Measurements from ENCODE around the gene CEP57L1. TPM values are rescaled to one million over a fixed set of nuclear protein-coding genes. Genes with fewer than 3 reads are reported as not detected.
"Not testable (repeated sequence)": the region's sequence is repeated elsewhere in the genome, so short reads cannot be mapped to it uniquely, and the experiment has no call there.

CEP57L1 gene
- total RNA-seq, 1 donor from 2014 or later, result 4.7 TPM

DNA sequence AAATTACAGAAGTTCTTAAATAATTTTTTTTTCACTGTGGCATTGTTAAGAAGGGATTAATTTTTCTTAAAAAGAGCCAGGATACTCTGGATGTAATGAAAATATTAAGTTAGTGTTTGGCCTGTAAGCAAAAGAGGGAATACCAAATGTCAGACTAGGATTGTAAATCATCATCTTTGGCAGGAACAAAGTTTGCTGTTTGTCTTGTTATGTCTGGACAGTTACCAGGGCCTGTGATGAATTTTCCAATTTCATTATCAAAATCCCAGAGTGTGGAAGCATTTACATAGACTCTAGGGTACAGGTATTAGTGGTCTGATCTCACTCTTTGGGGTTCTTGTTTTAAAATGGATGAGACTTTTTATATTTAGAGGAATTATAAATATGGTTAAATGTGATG lies 26.1 kb downstream of the CEP57L1 start:
- TF ChIP-seq, protein P1, sequence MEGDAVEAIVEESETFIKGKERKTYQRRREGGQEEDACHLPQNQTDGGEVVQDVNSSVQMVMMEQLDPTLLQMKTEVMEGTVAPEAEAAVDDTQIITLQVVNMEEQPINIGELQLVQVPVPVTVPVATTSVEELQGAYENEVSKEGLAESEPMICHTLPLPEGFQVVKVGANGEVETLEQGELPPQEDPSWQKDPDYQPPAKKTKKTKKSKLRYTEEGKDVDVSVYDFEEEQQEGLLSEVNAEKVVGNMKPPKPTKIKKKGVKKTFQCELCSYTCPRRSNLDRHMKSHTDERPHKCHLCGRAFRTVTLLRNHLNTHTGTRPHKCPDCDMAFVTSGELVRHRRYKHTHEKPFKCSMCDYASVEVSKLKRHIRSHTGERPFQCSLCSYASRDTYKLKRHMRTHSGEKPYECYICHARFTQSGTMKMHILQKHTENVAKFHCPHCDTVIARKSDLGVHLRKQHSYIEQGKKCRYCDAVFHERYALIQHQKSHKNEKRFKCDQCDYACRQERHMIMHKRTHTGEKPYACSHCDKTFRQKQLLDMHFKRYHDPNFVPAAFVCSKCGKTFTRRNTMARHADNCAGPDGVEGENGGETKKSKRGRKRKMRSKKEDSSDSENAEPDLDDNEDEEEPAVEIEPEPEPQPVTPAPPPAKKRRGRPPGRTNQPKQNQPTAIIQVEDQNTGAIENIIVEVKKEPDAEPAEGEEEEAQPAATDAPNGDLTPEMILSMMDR (IDR thresholded peaks at IDR 0.05), result no peak
- intact Hi-C loops (cut with micrococcal nuclease), result no loop called here
- ChIA-PET CTCF (no interaction called here), POLR2A (no interaction called here)
- Mint-ChIP-seq H3K4me1 (peaks cover 45% of the 10 kb centered on the region), H3K27ac (no peak overlapping the region), H3K4me3 (no peak overlapping the region), H3K27me3 (no peaks in the 10 kb centered on the region), H3K9me3 (no peaks in the 10 kb centered on the region), H3K36me3 (ENCODE audit: low read depth) (no peaks in the 10 kb centered on the region)
- DNase-seq (no peak), ATAC-seq (ENCODE audit: low read depth) (no peak)

DNA sequence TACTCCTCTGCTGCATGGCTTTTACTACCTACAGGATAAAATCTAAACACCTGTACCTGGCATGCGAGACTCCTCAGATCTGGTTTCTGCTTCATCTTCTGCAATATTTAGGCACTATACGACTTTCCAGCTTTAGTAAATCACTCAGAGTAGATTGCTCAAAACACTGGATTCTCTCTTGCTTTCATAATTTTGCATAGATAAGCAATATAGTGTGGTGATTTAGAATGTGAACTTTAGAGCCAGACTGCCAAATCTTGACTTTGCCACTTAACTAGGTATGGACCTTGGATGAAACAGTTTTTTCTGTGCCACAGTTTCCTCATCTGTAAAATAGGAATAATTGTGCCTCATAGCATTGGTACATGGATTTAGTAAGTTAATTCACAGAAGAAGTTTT lies 28.9 kb downstream of the CEP57L1 start:
- H3K9me3 Mint-ChIP-seq, result no peaks in the 10 kb centered on the region
- ATAC-seq (ENCODE audit: low read depth), result no peak
- ChIA-PET POLR2A (interaction anchor here (0.6 to 1.6 kb wide), 2 partner anchors 30 to 1845 kb away, joined by 3 to 4 read pairs; no protein-coding TSS in a partner anchor), CTCF (no interaction called here)
- H3K4me3 Mint-ChIP-seq, result no peak overlapping the region
- H3K27ac Mint-ChIP-seq, result no peak overlapping the region
- intact Hi-C loops (cut with micrococcal nuclease), result no loop called here
- H3K4me1 Mint-ChIP-seq, result peaks cover 24% of the 10 kb centered on the region
- no peaks in the 10 kb centered on the region for H3K27me3 Mint-ChIP-seq
- no peaks in the 10 kb centered on the region for H3K36me3 Mint-ChIP-seq (ENCODE audit: low read depth)
- TF ChIP-seq, protein P1 (IDR thresholded peaks at IDR 0.05), result no peak
- DNase-seq, result no peak

DNA sequence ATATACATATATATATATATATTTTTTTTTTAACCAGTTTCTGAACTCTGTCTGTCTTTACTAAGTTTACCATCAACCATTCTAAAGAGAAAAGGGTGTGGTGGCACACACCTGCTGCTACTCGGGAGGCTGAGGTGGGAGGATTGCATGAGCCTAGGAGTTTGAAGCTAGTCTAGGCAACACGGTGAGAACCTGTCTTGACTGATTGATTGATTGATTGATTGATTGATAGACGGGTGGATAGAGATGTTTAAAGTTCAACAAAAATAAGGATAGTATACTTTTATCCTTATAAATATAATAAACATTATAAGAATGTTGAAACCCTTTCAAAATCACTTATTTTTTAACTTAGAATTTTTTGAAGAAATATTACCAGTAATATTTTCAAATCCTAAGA lies 30.2 kb downstream of the CEP57L1 start:
- no peaks in the 10 kb centered on the region for H3K27me3 Mint-ChIP-seq
- ChIA-PET CTCF (no interaction called here), POLR2A (interaction anchor here (1.6 kb wide), 1 partner anchor 31 kb away, joined by 3 read pairs; no protein-coding TSS in a partner anchor)
- H3K9me3 Mint-ChIP-seq, result no peaks in the 10 kb centered on the region
- no peak overlapping the region for H3K4me3 Mint-ChIP-seq
- peaks cover 1% of the 10 kb centered on the region for H3K36me3 Mint-ChIP-seq (ENCODE audit: low read depth)
- ATAC-seq (ENCODE audit: low read depth), result no peak
- no peak for DNase-seq
- TF ChIP-seq, protein P1 (IDR thresholded peaks at IDR 0.05), result no peak
- peaks cover 13% of the 10 kb centered on the region for H3K4me1 Mint-ChIP-seq
- no peak overlapping the region for H3K27ac Mint-ChIP-seq
- intact Hi-C loops (cut with micrococcal nuclease), result no loop called here

DNA sequence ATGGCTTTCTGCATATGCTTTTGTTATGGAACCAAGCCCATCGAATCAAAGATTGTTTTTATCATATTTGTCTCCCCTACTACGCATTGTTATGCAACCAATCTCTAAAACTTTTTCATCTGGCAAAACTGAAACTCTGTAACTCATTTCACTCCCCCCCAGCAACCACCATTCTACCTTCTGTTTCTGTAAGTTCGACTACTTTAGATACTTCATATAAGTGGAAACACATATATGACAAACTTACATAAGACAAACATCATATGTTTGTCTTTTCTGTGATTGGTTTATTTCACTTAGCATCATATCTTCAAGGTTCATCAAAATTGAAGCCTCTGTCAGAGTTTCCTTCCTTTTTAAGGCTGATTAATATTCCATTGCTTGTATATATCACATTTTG lies 34.8 kb downstream of the CEP57L1 start:
- intact Hi-C loops (cut with micrococcal nuclease), result no loop called here
- H3K4me3 Mint-ChIP-seq, result no peak overlapping the region
- H3K9me3 Mint-ChIP-seq, result no peaks in the 10 kb centered on the region
- no peak for DNase-seq
- H3K27ac Mint-ChIP-seq, result no peak overlapping the region
- peaks cover 1% of the 10 kb centered on the region for H3K36me3 Mint-ChIP-seq (ENCODE audit: low read depth)
- no peak for ATAC-seq (ENCODE audit: low read depth)
- ChIA-PET POLR2A (no interaction called here), CTCF (no interaction called here)
- H3K4me1 Mint-ChIP-seq, result no peaks in the 10 kb centered on the region
- H3K27me3 Mint-ChIP-seq, result no peaks in the 10 kb centered on the region
- TF ChIP-seq, protein P1 (IDR thresholded peaks at IDR 0.05), result no peak

DNA sequence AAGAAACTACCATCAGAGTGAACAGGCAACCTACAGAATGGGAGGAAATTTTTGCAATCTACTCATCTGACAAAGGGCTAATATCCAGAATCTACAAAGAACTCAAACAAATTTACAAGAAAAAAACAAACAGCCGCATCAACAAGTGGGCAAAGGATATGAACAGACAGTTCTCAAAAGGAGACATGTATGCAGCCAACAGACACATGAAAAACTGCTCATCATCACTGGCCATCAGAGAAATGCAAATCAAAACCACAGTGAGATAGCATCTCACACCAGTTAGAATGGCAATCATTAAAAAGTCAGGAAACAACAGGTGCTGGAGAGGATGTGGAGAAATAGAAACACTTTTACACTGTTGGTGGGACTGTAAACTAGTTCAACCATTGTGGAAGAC lies 40.3 kb downstream of the CEP57L1 start:
- H3K4me1 Mint-ChIP-seq; POLR2A ChIA-PET; H3K36me3 Mint-ChIP-seq (ENCODE audit: low read depth); intact Hi-C loops (cut with micrococcal nuclease); CTCF ChIA-PET; ATAC-seq (ENCODE audit: low read depth); H3K4me3 Mint-ChIP-seq; H3K27me3 Mint-ChIP-seq; H3K27ac Mint-ChIP-seq; H3K9me3 Mint-ChIP-seq; DNase-seq: not testable (repeated sequence)

DNA sequence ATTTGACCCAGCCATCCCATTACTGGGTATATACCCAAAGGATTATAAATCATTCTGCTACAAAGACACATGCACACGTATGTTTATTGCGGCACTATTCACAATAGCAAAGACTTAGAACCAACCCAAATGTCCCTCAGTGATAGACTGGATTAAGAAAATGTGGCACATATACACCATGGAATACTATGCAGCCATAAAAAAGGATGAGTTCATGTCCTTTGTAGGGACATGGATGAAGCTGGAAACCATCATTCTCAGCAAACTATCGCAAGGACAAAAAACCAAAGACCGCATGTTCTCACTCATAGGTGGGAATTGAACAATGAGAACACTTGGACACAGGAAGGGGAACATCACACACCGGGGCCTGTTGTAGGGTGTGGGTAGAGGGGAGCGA lies 40.7 kb downstream of the CEP57L1 start:
- H3K4me1 Mint-ChIP-seq; ATAC-seq (ENCODE audit: low read depth); CTCF ChIA-PET; H3K27ac Mint-ChIP-seq; H3K4me3 Mint-ChIP-seq; H3K9me3 Mint-ChIP-seq; H3K36me3 Mint-ChIP-seq (ENCODE audit: low read depth); H3K27me3 Mint-ChIP-seq; POLR2A ChIA-PET; intact Hi-C loops (cut with micrococcal nuclease); DNase-seq: not testable (repeated sequence)

DNA sequence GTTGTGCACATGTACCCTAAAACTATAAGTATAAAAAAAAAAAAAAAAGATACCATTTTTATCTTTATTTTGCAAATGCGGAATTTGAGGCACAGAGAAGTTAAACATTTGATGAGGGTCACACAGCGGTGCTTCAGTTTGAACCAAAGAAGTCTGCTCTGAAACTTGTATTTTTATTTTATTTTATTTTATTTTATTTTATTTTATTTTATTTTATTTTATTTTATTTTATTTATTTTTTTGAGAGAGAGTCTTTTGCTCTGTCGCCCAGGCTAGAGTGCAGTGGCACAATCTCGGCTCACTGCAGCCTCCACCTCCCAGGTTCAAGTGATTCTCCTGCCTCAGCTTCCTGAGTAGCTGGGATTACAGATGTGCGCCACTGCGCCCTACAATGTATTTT lies 41.2 kb downstream of the CEP57L1 start:
- intact Hi-C loops (cut with micrococcal nuclease), result not testable (repeated sequence)

More for the DNA sequence above, 41.2 kb downstream of the CEP57L1 start:
- DNase-seq; CTCF ChIA-PET; ATAC-seq (ENCODE audit: low read depth); POLR2A ChIA-PET; H3K27me3 Mint-ChIP-seq; H3K9me3 Mint-ChIP-seq; H3K4me3 Mint-ChIP-seq; H3K36me3 Mint-ChIP-seq (ENCODE audit: low read depth); H3K4me1 Mint-ChIP-seq; H3K27ac Mint-ChIP-seq: not testable (repeated sequence)

Data from activated B cell treated with CpG ODN at 0.5 μM for 24 hours (primary cell).